K562 (cell line): Measurements from ENCODE around the gene SH3TC1. TPM values are rescaled to one million over a fixed set of nuclear protein-coding genes. Genes with fewer than 3 reads are reported as not detected.

Experiments used
- ATAC-seq: fragments of 200-7000 bp; cut with Tn5 transposase; 3 replicates; pipeline ENCODE4 v1.9.1; 2020; ENCODE audit warnings: moderate library complexity
- BruUV-seq: library from RNA; stranded (reverse); fragments of 400-500 nt; replicated peaks from 2 replicates; lab custom pipeline; 2021; lab: Mats Ljungman, UMichigan
- CTCF ChIA-PET: fragments of 300-600 bp; formaldehyde crosslinking; extraction: SDS; loops from one replicate; lab custom pipeline; 2021; ENCODE audit warnings: low intra/inter-chr PET ratio; lab: Yijun Ruan, JAX
- POLR2A ChIA-PET: fragments of 300-600, 350-650 bp; sonication (Branson Sonifier 250); formaldehyde crosslinking; extraction: SDS; loops from one replicate; lab custom pipeline; 2021; ENCODE audit warnings: antibody characterized with exemption, inconsistent platforms; lab: Yijun Ruan, JAX
- DNase-seq, 4 experiments: peaks; one replicate each; pipeline versions ENCODE4 v3.0.0 to v3.0.0-alpha.2; 2011 to 2018; ENCODE audit warnings: low spot score in 3 of 4, mixed read lengths in 3 of 4; ENCODE audit errors: extremely low read depth in 1 of 4
- FAIRE-seq: peaks from 2 replicates; lab custom pipeline; 2011; peaks lifted over from hg19 to GRCh38; lab: Jason Lieb, UNC
- H2AFZ ChIP-seq: 2 replicates; pipeline ENCODE4 v1.6.0; 2011; ENCODE audit warnings: low read depth, low read length, control low read depth, inconsistent platforms
- H3K27ac ChIP-seq: fragments of 200-600 bp; 3 replicates; pipeline ENCODE4 v1.8.0; 2011; ENCODE audit warnings: low read depth, mild to moderate bottlenecking, control low read depth, inconsistent platforms, low read length, moderate library complexity, mixed read lengths; ENCODE audit errors: extremely low read depth
- H3K27me3 ChIP-seq, 2 experiments: fragments of 300-600 bp in 1 of 2; 2 replicates in 1 of 2; 3 replicates in 1 of 2; pipeline versions ENCODE4 v1.6.0 to v1.8.0; 2011; ENCODE audit warnings: inconsistent platforms in 2 of 2, low read length in 2 of 2, mild to moderate bottlenecking in 1 of 2, mixed read lengths in 1 of 2, moderate library complexity in 1 of 2; ENCODE audit not compliant: control insufficient read depth in 2 of 2, insufficient read depth in 2 of 2
- H3K36me3 ChIP-seq: fragments of 300-600 bp; 3 replicates; pipeline ENCODE4 v1.8.0; 2011; ENCODE audit warnings: mild to moderate bottlenecking, low read length, inconsistent platforms; ENCODE audit not compliant: control insufficient read depth, insufficient read depth
- H3K4me1 ChIP-seq, 2 experiments: fragments of 200-600 bp in 1 of 2; replicated peaks in 1 of 2; 2 replicates in 1 of 2; 3 replicates in 1 of 2; pipeline versions ENCODE4 v1.5.1 to v1.8.0; 2011; ENCODE audit warnings: inconsistent platforms in 2 of 2, low read length in 2 of 2, mild to moderate bottlenecking in 1 of 2, mixed read lengths in 1 of 2, moderate library complexity in 1 of 2; ENCODE audit not compliant: control insufficient read depth in 2 of 2, insufficient read depth in 2 of 2
- H3K4me2 ChIP-seq: 2 replicates; pipeline ENCODE4 v1.6.1; 2011; ENCODE audit warnings: low read length, control low read depth, inconsistent platforms, mixed read lengths; ENCODE audit not compliant: insufficient read depth
- H3K4me3 ChIP-seq: fragments of 200-600 bp; sonication (generic), shearing (Covaris generic); 2 replicates; pipeline ENCODE4 v1.5.1; 2016; ENCODE audit warnings: control low read depth, inconsistent platforms
- H3K79me2 ChIP-seq: fragments of 200-600 bp; 3 replicates; pipeline ENCODE4 v1.8.0; 2011; ENCODE audit warnings: low read length, inconsistent platforms; ENCODE audit not compliant: control insufficient read depth, insufficient read depth
- H3K9ac ChIP-seq, 2 experiments: 2 replicates each; pipeline versions ENCODE4 v1.6.0 to v1.6.1; 2011; ENCODE audit warnings: low read depth in 2 of 2, low read length in 2 of 2, control low read depth in 1 of 2, inconsistent platforms in 1 of 2, mild to moderate bottlenecking in 1 of 2, mixed read lengths in 1 of 2; ENCODE audit not compliant: insufficient read depth in 1 of 2
- H3K9me1 ChIP-seq: one replicate; pipeline ENCODE4 v1.6.0; 2011; ENCODE audit warnings: inconsistent platforms, mild to moderate bottlenecking, low read length, moderate library complexity; ENCODE audit not compliant: control insufficient read depth, insufficient read depth
- H3K9me3 ChIP-seq: replicated peaks from 2 replicates; pipeline ENCODE4 v1.5.1; 2011; ENCODE audit warnings: low read depth, low read length, inconsistent platforms; ENCODE audit not compliant: control insufficient read depth, insufficient read depth
- H4K20me1 ChIP-seq: replicated peaks from 2 replicates; pipeline ENCODE4 v1.6.1; 2011; ENCODE audit warnings: low read length, inconsistent platforms, mixed read lengths; ENCODE audit not compliant: control insufficient read depth, insufficient read depth
- MAFK ChIP-seq: IDR thresholded peaks from 2 replicates; pipeline ENCODE4 v1.6.1; 2011; ENCODE audit warnings: low read length, improper control_type of control experiment
- MYC ChIP-seq, 2 experiments: fragments of 250-450 bp in 1 of 2; sonication (Bioruptor Pico) in 1 of 2; IDR thresholded peaks; 2 replicates each; pipeline versions ENCODE4 v1.5.1 to v1.6.1; 2012 to 2021; ENCODE audit warnings: low read depth in 2 of 2, borderline replicate concordance in 1 of 2, improper control_type of control experiment in 1 of 2, low read length in 1 of 2, mild to moderate bottlenecking in 1 of 2, moderate library complexity in 1 of 2
- NFATC3 ChIP-seq: fragments of 450-650 bp; IDR thresholded peaks from 2 replicates; pipeline ENCODE4 v1.6.1; 2017; ENCODE audit warnings: mild to moderate bottlenecking
- OTX1 ChIP-seq: fragments of 450-650 bp; formaldehyde crosslinking; IDR thresholded peaks from 2 replicates; pipeline ENCODE4 v1.4.0; 2022; ENCODE audit warnings: mild to moderate bottlenecking
- TAF9B ChIP-seq: fragments of 450-650 bp; IDR thresholded peaks from 2 replicates; pipeline ENCODE4 v1.6.1; 2018; ENCODE audit warnings: mild to moderate bottlenecking; ENCODE audit not compliant: partially characterized antibody
- in situ Hi-C: fragments of 300-500 bp; cut with MboI; formaldehyde crosslinking; loops from 4 replicates; pipeline ENCODE4 v1.15.0; 2018; ENCODE audit warnings: inconsistent platforms, mixed read lengths
- intact Hi-C: fragments of 100-400 bp; cut with micrococcal nuclease; formaldehyde crosslinking; loops from 2 replicates; pipeline ENCODE4 v1.14.2; 2022
- polyA plus RNA-seq, 8 experiments: library from polyadenylated mRNA; depleted of rRNA in 4 of 8; stranded (reverse) in 5 of 8; unstranded in 3 of 8; fragments of >200 nt; fragmentation: Nextera tagmentation in 2 of 8; fragmentation: Illumina TruSeq in 1 of 8; extraction: Ambion mirVana in 2 of 8; extraction: Trizol in 1 of 8; gene quantifications; 2 replicates each; pipeline versions ENCODE4 v1.2.1 to v1.2.3, GENCODE V29; 2011 to 2014; ENCODE audit warnings: inconsistent platforms in 1 of 8, missing spikeins in 1 of 8
- total RNA-seq, 7 experiments: library from RNA; depleted of rRNA in 6 of 7; stranded (reverse); fragments of >200 nt in 6 of 7; fragmentation: Illumina TruSeq in 2 of 7; extraction: Trizol in 2 of 7; gene quantifications; 2 replicates each; pipeline versions ENCODE4 v1.2.1 to v1.2.3, GENCODE V29; 2011 to 2021; ENCODE audit warnings: low replicate concordance in 1 of 7
- TF ChIP-seq, protein P1 (sequence below), 2 experiments: fragments of 150-350 bp in 1 of 2; IDR thresholded peaks; 2 replicates each; pipeline ENCODE4 v1.6.1; 2012 to 2016; ENCODE audit warnings: low read depth in 2 of 2, low read length in 2 of 2, mild to moderate bottlenecking in 1 of 2, moderate library complexity in 1 of 2
- TF ChIP-seq, protein P2 (sequence below), 2 experiments: fragments of 450-650 bp; formaldehyde crosslinking in 1 of 2; IDR thresholded peaks; 2 replicates each; pipeline versions ENCODE4 v1.4.0 to v1.6.1; 2014 to 2020; ENCODE audit warnings: mild to moderate bottlenecking in 2 of 2, borderline replicate concordance in 1 of 2, low read depth in 1 of 2

The SH3TC1 gene
- total and polyA plus RNA-seq, 9 of the 15 experiments (the other 6 are each of a cell fraction or from before 2014, with no cell fraction given), result 0.04 to 2.1 (median 0.48) TPM; not detected in 1

DNA sequence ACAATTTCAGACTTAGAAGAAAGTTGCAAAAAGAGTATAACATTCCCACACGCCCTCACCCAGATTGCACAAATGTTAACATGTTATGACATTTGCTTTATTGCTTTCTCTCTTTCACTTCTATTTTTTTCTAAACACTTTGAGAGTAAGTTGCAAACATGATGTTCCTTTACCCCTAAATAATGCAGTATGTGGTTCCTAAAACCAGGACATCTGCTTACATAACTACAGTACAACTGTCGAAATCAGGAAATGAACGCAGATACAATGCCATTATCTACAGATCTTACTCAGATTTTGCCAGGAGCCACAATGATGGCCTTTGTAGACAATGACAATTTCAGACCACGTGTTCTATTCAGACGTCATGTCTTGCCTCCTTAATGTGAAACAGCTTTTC is 22.4 kb downstream of the SH3TC1 start (continued):
- TF ChIP-seq MYC (IDR thresholded peaks at IDR 0.05; ENCODE audit: low read depth, low read length), result no peak
- no peak for TF ChIP-seq MYC (CRISPR knock-in tag; IDR thresholded peaks at IDR 0.05; ENCODE audit: borderline replicate concordance, low read depth)
- no peak for TF ChIP-seq MAFK
- TF ChIP-seq NFATC3, result no peak
- TF ChIP-seq TAF9B, result no peak
- TF ChIP-seq, protein P1, sequence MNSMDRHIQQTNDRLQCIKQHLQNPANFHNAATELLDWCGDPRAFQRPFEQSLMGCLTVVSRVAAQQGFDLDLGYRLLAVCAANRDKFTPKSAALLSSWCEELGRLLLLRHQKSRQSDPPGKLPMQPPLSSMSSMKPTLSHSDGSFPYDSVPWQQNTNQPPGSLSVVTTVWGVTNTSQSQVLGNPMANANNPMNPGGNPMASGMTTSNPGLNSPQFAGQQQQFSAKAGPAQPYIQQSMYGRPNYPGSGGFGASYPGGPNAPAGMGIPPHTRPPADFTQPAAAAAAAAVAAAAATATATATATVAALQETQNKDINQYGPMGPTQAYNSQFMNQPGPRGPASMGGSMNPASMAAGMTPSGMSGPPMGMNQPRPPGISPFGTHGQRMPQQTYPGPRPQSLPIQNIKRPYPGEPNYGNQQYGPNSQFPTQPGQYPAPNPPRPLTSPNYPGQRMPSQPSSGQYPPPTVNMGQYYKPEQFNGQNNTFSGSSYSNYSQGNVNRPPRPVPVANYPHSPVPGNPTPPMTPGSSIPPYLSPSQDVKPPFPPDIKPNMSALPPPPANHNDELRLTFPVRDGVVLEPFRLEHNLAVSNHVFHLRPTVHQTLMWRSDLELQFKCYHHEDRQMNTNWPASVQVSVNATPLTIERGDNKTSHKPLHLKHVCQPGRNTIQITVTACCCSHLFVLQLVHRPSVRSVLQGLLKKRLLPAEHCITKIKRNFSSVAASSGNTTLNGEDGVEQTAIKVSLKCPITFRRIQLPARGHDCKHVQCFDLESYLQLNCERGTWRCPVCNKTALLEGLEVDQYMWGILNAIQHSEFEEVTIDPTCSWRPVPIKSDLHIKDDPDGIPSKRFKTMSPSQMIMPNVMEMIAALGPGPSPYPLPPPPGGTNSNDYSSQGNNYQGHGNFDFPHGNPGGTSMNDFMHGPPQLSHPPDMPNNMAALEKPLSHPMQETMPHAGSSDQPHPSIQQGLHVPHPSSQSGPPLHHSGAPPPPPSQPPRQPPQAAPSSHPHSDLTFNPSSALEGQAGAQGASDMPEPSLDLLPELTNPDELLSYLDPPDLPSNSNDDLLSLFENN (IDR thresholded peaks at IDR 0.05; ENCODE audit: low read depth in 2 of 2, low read length in 2 of 2), result no peak

DNA sequence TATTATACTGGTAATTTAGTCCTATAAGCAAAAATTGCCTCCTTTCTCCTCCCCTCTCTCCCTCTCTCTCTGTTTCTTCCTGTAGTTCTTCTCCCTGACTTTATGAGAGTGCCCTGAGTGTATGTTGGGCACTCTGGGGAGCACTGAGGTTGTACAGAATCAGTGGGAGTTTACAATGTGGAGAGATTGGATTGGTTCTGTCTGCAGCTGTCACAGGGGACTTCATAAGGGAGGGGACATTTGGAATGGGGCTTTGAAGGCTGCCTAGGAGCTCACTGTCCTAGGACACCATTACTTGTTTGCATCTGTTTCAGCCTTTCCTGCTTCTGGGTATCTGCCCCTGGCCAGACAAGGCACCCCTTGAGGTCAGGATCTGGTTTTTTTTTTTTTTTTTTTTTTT is 22.9 kb downstream of the SH3TC1 start:
- Histone ChIP-seq H3K9me3 (no peaks in the 10 kb centered on the region), H3K36me3 (no peaks in the 10 kb centered on the region), H3K27ac (no peak overlapping the region), H3K4me2 (no peak overlapping the region), H3K4me3 (no peak overlapping the region), H3K9me1 (no peaks in the 10 kb centered on the region), H3K27me3 (peaks cover 0 to 51% of the 10 kb centered on the region in 2 experiments; a peak in 2 of 5 replicates), H4K20me1 (peaks cover 10% of the 10 kb centered on the region), H3K79me2 (no peaks in the 10 kb centered on the region), H3K9ac (no peak overlapping the region), H2AFZ (no peak overlapping the region), H3K4me1 (peaks cover 0 to 9% of the 10 kb centered on the region in 2 experiments; a peak in 2 of 5 replicates)
- intact Hi-C loops (no loop called here), in situ Hi-C loops (no loop called here)
- DNase-seq, result no peak
- no TSS peak for BruUV-seq
- ATAC-seq, result no peak
- CTCF ChIA-PET, result no interaction called here
- FAIRE-seq, result no peak
- POLR2A ChIA-PET, result interaction anchor here (0.6 kb wide), 2 partner anchors 184 to 211 kb away, joined by 3 read pairs; no protein-coding TSS in a partner anchor
- no peak for TF ChIP-seq OTX1 (CRISPR knock-in tag)
- TF ChIP-seq, protein P2, sequence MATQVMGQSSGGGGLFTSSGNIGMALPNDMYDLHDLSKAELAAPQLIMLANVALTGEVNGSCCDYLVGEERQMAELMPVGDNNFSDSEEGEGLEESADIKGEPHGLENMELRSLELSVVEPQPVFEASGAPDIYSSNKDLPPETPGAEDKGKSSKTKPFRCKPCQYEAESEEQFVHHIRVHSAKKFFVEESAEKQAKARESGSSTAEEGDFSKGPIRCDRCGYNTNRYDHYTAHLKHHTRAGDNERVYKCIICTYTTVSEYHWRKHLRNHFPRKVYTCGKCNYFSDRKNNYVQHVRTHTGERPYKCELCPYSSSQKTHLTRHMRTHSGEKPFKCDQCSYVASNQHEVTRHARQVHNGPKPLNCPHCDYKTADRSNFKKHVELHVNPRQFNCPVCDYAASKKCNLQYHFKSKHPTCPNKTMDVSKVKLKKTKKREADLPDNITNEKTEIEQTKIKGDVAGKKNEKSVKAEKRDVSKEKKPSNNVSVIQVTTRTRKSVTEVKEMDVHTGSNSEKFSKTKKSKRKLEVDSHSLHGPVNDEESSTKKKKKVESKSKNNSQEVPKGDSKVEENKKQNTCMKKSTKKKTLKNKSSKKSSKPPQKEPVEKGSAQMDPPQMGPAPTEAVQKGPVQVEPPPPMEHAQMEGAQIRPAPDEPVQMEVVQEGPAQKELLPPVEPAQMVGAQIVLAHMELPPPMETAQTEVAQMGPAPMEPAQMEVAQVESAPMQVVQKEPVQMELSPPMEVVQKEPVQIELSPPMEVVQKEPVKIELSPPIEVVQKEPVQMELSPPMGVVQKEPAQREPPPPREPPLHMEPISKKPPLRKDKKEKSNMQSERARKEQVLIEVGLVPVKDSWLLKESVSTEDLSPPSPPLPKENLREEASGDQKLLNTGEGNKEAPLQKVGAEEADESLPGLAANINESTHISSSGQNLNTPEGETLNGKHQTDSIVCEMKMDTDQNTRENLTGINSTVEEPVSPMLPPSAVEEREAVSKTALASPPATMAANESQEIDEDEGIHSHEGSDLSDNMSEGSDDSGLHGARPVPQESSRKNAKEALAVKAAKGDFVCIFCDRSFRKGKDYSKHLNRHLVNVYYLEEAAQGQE (IDR thresholded peaks at IDR 0.05; ENCODE audit: borderline replicate concordance), result no peak
- TF ChIP-seq, protein P2 (CRISPR knock-in tag; IDR thresholded peaks at IDR 0.05; ENCODE audit: low read depth), result no peak
